ENCODE data around the gene ACCSL. TPM values are rescaled to one million over a fixed set of nuclear protein-coding genes. Genes with fewer than 3 reads are reported as not detected.

Gene ACCSL
- total RNA-seq, 1 donor from 2014 or later = not detected

DNA sequence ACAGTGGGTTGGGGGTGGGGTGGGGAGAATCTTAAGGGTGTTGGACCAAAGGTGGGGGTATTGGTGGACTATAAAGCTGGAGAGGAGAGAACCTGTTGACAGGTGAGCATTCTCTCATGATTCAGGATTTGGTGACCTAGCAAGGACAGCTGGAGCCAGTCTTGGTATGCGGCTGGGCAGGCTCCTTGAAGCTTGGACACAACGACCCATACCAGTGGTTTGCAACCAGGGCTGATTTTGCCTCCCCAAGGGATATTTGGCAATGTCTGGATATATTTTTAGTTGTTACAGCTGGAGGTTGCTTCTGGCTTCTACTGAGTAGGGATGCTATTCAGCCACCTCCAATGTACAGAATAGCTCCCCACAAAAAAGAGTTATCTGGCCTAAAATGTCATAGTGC, 53.3 kb downstream of the ACCSL start:
- DNase-seq = no peak

DNA sequence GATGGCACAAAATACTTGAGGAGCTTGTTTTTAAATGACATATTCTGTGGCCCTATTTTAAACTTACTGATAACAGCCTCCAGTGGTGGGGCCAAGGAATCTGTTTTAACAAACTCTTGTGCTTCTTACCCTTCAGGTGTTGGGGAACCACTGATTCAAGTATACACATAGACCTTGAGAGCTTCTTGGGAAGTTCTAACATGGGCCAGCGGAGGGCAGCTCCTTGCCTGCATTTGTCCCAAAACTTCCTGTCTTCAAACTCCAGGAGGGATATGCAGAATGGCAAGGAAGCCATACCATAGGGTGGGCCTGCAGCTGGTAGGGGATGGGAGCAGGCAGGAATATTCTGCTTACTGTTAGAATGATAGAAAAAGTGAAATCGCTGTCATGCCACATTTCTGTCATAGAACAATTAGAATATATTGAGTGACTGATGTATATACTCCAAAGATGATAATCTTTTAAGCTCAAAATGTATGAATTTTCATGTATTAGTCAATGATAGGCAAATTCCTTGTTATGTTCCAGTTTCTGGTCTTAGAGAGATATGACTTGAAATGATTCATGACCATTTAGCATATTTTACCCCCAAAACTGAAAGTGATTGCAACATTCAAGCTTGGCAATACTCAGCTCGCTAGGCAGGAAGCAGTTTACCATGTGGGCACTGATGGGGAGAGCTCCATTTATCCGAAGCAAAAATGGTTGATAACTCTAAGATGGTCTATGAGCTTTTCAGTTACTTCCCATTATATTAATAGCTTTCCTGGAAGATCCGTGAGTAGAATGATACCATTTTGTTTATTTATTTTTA, 56.9 kb downstream of the ACCSL start:
- DNase-seq = no peak

- DNase-seq = no peak
These were observed 60.5 kb downstream of the ACCSL start for GRCh38 chr11:44108260-44108659.

Other genes with a start within 250 kb of the ACCSL start
- 27.4 and 40.0 TPM in 2 replicates for gene ALKBH3, start 167.2 kb upstream of the ACCSL start, total RNA-seq
- 5.5 and 8.7 TPM in 2 replicates for gene C11orf96, start 105.3 kb upstream of the ACCSL start, total RNA-seq
- gene ACCS, start 18.3 kb downstream of the ACCSL start, total RNA-seq = 8.2 and 9.0 TPM in 2 replicates
- 149 and 158 TPM in 2 replicates for gene EXT2, start 47.7 kb downstream of the ACCSL start, total RNA-seq

Measured in dermis blood vessel endothelial cell (primary cell).